Measurements from ENCODE around the gene RPS19.

Gene RPS19

GRCh38 chr19:41848666-41849065 lies 11.4 kb upstream of the RPS19 start:
- Histone ChIP-seq H3K4me1 (no peaks in the 10 kb centered on the region), H3K27ac (no peak overlapping the region), H3K9me3 (no peaks in the 10 kb centered on the region), H3K36me3 (no peaks in the 10 kb centered on the region), H3K4me3 (no peak overlapping the region), H3K27me3 (peaks cover 0 to 22% of the 10 kb centered on the region in 2 donors)
- no peak for DNase-seq
- TF ChIP-seq CTCF (IDR thresholded peaks at IDR 0.05): no peak
- intact Hi-C loops (cut with DNase I; ENCODE audit: low total_unique reads): no loop called here

DNA sequence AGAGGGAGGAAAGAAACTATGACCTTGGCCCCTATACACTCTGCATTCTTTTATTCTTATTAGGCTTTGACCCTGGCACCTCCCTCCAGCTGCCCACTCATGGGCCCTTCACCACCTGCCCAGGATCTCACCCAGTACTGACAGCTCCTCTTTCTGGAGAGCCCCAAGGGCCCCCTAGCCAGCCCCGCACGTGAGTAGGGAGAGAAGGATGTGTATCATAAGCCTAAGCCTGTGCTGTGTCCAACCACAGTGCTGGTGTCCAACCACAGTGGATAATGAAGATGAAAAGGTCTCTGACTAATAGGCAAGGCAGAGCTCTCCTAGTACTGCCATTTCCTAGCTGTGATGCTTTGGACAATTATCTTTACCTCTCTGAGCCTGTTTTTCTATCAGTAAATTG lies 11.0 kb upstream of the RPS19 start:
- Histone ChIP-seq H3K4me3 (no peak overlapping the region), H3K4me1 (no peaks in the 10 kb centered on the region), H3K27ac (no peak overlapping the region), H3K27me3 (peaks cover 0 to 22% of the 10 kb centered on the region in 2 donors), H3K36me3 (no peaks in the 10 kb centered on the region), H3K9me3 (no peaks in the 10 kb centered on the region)
- TF ChIP-seq CTCF (IDR thresholded peaks at IDR 0.05): no peak
- no peak for DNase-seq
- intact Hi-C loops (cut with DNase I; ENCODE audit: low total_unique reads): no loop called here

- H3K4me3 ChIP-seq: no peak overlapping the region
- H3K4me1 ChIP-seq: no peaks in the 10 kb centered on the region
- peaks cover 0 to 27% of the 10 kb centered on the region in 2 donors for H3K27me3 ChIP-seq
- no peaks in the 10 kb centered on the region for H3K9me3 ChIP-seq
- no peak for TF ChIP-seq CTCF (IDR thresholded peaks at IDR 0.05)
- no peaks in the 10 kb centered on the region for H3K36me3 ChIP-seq
- H3K27ac ChIP-seq: no peak overlapping the region
- intact Hi-C loops (cut with DNase I; ENCODE audit: low total_unique reads): no loop called here
- no peak for DNase-seq
Observed at GRCh38 chr19:41850381-41850780, 9.7 kb upstream of the RPS19 start.

DNA sequence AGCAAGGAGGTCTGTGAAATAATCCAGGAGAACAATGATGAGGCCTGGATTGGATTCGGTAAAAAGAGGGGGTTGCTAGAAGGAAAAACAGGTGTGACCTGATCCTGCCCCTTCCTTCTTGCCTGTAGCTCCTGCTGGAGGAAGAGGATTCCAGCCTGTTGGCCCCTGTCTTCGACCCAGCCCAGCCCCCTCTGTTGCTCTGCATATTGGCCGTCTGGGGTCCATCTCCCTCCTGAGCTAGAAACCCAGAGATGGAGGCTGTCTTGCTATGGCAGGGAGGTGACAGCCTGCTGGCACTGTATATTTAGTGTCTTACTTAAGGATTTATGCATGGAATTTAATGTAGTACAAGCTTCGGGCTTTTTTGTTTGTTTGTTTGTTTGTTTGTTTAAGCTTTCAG lies 8.6 kb upstream of the RPS19 start:
- intact Hi-C loops (cut with DNase I; ENCODE audit: low total_unique reads): no loop called here
- no peak overlapping the region for H3K4me3 ChIP-seq
- no peak for TF ChIP-seq CTCF (IDR thresholded peaks at IDR 0.05)

GRCh38 chr19:41853344-41853743 lies 6.7 kb upstream of the RPS19 start:
- Histone ChIP-seq H3K27me3 (peaks cover 0 to 28% of the 10 kb centered on the region in 2 donors), H3K4me3 (no peak overlapping the region), H3K36me3 (no peaks in the 10 kb centered on the region), H3K27ac (no peak overlapping the region), H3K9me3 (no peaks in the 10 kb centered on the region), H3K4me1 (no peaks in the 10 kb centered on the region)
- TF ChIP-seq CTCF (IDR thresholded peaks at IDR 0.05): no peak
- DNase-seq: no peak
- intact Hi-C loops (cut with DNase I; ENCODE audit: low total_unique reads): no loop called here

More for the DNA sequence above, 8.6 kb upstream of the RPS19 start:
- H3K27ac ChIP-seq: no peak overlapping the region
- no peaks in the 10 kb centered on the region for H3K9me3 ChIP-seq
- H3K4me1 ChIP-seq: no peaks in the 10 kb centered on the region
- H3K36me3 ChIP-seq: no peaks in the 10 kb centered on the region
- peaks cover 0 to 29% of the 10 kb centered on the region in 2 donors for H3K27me3 ChIP-seq
- no peak for DNase-seq

- no peak overlapping the region for H3K4me3 ChIP-seq
- no peaks in the 10 kb centered on the region for H3K36me3 ChIP-seq
- H3K27me3 ChIP-seq: peaks cover 0 to 24% of the 10 kb centered on the region in 2 donors
- H3K27ac ChIP-seq: no peak overlapping the region
- H3K9me3 ChIP-seq: no peaks in the 10 kb centered on the region
- no peaks in the 10 kb centered on the region for H3K4me1 ChIP-seq
- no peak for DNase-seq
- TF ChIP-seq CTCF (IDR thresholded peaks at IDR 0.05): no peak
- intact Hi-C loops (cut with DNase I; ENCODE audit: low total_unique reads): no loop called here
Observed at GRCh38 chr19:41853768-41854167, 6.3 kb upstream of the RPS19 start.
